ENCODE data around the gene ARL4D. TPM values are rescaled to one million over a fixed set of nuclear protein-coding genes. Genes with fewer than 3 reads are reported as not detected.

ARL4D gene
- total and polyA plus RNA-seq, 2 donors (not counting 3 experiments of a cell fraction or from before 2014, with no cell fraction given): 3.8 to 4.1 TPM

GRCh38 chr17:43434902-43435319 is 36.1 kb downstream of the ARL4D start:
- Histone ChIP-seq H3K4me3 (replicated peaks in 1 of 3; ENCODE audit: insufficient read depth in 1 of 3, low read depth in 1 of 3, low read length in 3 of 3) (no peak overlapping the region), H3K9me1 (replicated peaks; ENCODE audit: control insufficient read depth, extremely low read depth, insufficient read depth, low read length) (no peaks in the 10 kb centered on the region)
- no TSS peak for BruUV-seq (replicated peaks)

More at GRCh38 chr17:43434902-43435319, 36.1 kb downstream of the ARL4D start:
- Histone ChIP-seq H3K4me1 (ENCODE audit: control insufficient read depth, extremely low read depth, insufficient read depth, low read length) (peaks cover 4% of the 10 kb centered on the region), H3K4me2 (ENCODE audit: insufficient read depth, low read length) (no peak overlapping the region), H3K36me3 (ENCODE audit: control insufficient read depth in 2 of 2, extremely low read depth in 1 of 2, insufficient read depth in 2 of 2, low read length in 2 of 2) (no peaks in the 10 kb centered on the region), H4K20me1 (replicated peaks; ENCODE audit: control insufficient read depth, extremely low read depth, insufficient read depth, low read length) (no peaks in the 10 kb centered on the region), H3K27ac (ENCODE audit: insufficient read depth, low read depth, low read length) (no peak overlapping the region), H3K27me3 (ENCODE audit: control insufficient read depth in 2 of 2, insufficient read depth in 2 of 2, low read length in 2 of 2) (peaks cover 0 to 8% of the 10 kb centered on the region in 2 experiments), H3K79me2 (ENCODE audit: control insufficient read depth, insufficient read depth, low read length) (no peaks in the 10 kb centered on the region), H3K9me3 (replicated peaks; ENCODE audit: control insufficient read depth, insufficient read depth, low read length) (no peaks in the 10 kb centered on the region), H3K9ac (replicated peaks; ENCODE audit: extremely low read depth, insufficient read depth, low read length) (no peak overlapping the region), H2AFZ (ENCODE audit: low read depth, low read length) (no peak overlapping the region)
- FAIRE-seq (no peak), DNase-seq (ENCODE audit: low read depth, low spot score) (no peak)
- POLR2A ChIA-PET: no interaction called here
- CTCF ChIA-PET: interaction anchor here (0.9 kb wide), 1 partner anchor 49 kb away, joined by 3 read pairs; the partner anchor contains the start of gene DHX8
- intact Hi-C loops (cut with micrococcal nuclease) (no loop called here), dilution Hi-C loops (cut with MboI; ENCODE audit: extremely low pct_ligation_motif_present, low sequenced_read_pairs) (no loop called here)
- TF ChIP-seq, protein P1, sequence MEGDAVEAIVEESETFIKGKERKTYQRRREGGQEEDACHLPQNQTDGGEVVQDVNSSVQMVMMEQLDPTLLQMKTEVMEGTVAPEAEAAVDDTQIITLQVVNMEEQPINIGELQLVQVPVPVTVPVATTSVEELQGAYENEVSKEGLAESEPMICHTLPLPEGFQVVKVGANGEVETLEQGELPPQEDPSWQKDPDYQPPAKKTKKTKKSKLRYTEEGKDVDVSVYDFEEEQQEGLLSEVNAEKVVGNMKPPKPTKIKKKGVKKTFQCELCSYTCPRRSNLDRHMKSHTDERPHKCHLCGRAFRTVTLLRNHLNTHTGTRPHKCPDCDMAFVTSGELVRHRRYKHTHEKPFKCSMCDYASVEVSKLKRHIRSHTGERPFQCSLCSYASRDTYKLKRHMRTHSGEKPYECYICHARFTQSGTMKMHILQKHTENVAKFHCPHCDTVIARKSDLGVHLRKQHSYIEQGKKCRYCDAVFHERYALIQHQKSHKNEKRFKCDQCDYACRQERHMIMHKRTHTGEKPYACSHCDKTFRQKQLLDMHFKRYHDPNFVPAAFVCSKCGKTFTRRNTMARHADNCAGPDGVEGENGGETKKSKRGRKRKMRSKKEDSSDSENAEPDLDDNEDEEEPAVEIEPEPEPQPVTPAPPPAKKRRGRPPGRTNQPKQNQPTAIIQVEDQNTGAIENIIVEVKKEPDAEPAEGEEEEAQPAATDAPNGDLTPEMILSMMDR (IDR thresholded peaks at IDR 0.05; ENCODE audit: extremely low read depth in 1 of 2, insufficient read depth in 1 of 2, low read depth in 1 of 2, low read length in 2 of 2): no peak
- TF ChIP-seq MYC (IDR thresholded peaks at IDR 0.05; ENCODE audit: low read depth, low read length) (no peak), JUN (IDR thresholded peaks at IDR 0.05; ENCODE audit: borderline replicate concordance, insufficient read depth, insufficient read length, low read depth) (no peak), POLR2A (IDR thresholded peaks at IDR 0.05; ENCODE audit: low read depth, low read length) (no peak), EZH2 (IDR thresholded peaks at IDR 0.05; ENCODE audit: borderline replicate concordance, low read depth, low read length, severe bottlenecking) (no peak), GATA2 (IDR thresholded peaks at IDR 0.05; ENCODE audit: insufficient read depth, insufficient read length, low read depth, low read length) (no peak), FOS (IDR thresholded peaks at IDR 0.05; ENCODE audit: borderline replicate concordance, insufficient read depth, low read length) (no peak), MAX (IDR thresholded peaks at IDR 0.05; ENCODE audit: insufficient read depth, insufficient read length) (no peak), POLR2AphosphoS5 (IDR thresholded peaks at IDR 0.05; ENCODE audit: insufficient read depth, low read depth, low read length) (no peak)

Measured in endothelial cell of umbilical vein (primary cell).